GM18526 (cell line): Measurements from ENCODE around the gene PIK3R1.

Experiments
- POLR2A ChIP-seq: IDR thresholded peaks from 3 replicates; pipeline ENCODE4 v1.6.1; 2011; ENCODE audit not compliant: insufficient read length; ENCODE audit errors: extremely low read depth

Gene PIK3R1

DNA sequence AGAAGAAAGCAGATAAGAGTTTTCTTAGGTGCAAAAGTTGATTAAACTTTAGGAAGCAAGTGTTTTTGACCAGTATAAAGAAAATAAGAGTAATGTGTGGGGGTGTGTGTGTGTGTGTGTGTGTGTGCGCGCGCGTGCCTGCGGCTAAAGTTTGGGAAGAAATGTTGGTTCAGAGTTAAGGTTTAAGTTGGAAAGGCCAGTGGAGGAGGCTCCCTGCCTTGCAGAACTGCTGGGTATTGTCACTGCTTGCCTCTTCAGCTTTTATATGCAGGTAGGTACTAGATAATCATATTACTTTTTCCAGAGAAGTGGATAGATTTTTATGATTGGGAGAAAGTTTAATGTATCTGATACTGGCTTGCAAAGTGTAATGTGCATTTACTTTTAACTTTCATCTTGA, 2.0 kb downstream of the PIK3R1 start:
- no peak for TF ChIP-seq POLR2A

DNA sequence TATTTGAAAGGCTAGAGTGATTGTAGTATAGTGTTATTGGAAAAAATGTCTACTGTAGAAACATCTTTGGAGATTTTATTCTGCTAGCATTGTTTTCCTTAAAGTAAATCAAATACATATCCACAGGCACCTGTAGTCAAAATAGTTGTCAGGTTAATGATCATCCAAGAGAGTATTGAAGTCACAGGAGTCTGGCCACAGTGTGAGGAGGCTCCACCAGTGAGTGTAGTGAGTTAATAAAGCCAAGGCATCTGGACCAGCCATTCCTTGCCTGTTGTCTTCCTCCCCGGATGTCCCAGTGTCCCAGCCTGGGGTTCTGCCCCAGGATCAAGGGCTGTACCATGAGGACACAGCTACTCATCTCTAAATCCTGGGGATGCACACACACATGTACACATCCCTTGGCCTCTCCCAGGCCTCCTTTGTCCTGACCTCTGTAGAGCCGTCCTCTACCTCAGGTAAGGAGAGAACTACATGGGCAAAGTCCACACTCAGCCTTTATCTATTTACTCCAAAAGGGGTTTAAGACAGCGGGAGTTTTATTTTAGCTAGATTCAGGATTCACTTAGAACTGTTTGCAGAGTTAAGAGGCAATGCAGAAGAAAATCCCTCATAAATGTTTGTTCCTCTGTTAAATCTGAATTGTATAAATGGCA, 3.7 kb downstream of the PIK3R1 start:
- no peak for TF ChIP-seq POLR2A

DNA sequence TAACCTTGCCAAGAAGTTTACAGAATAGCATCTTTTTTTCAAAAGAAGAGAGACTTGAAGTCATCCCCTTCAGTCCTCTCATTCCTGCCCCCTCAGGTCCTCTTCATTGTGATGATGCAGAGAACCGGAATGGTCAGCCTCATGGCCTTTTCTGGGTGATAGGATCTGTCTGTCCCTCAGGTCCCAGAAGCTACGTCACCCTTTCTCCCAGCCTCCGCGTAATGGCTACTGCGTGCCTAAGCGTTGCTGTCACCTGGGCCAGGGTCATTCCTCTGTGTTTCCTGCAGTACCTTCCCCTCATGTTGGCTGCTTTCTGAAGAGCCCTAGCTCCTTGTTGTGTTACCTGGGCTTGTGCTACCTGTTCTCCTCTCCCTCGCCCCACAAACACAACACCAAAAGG, 4.7 kb downstream of the PIK3R1 start:
- no peak for TF ChIP-seq POLR2A

DNA sequence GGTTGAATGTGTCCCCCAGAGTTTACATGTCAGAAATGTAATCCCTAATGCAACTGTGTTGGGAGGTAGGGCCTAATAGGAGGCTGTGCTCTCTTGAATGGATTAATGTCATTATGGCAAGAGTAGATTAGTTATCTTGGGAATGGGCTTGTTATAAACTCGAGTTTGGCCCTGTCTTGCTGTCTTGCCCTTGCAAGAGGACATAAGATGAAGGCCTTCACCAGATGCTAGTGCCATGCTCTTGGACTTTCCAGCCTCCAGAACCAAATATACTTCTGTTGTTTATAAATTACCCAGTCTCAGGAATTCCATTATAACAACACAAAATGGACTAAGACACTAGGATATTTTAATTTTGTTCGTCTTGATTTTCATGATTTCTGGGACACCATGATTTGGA, 5.4 kb downstream of the PIK3R1 start:
- no peak for TF ChIP-seq POLR2A

DNA sequence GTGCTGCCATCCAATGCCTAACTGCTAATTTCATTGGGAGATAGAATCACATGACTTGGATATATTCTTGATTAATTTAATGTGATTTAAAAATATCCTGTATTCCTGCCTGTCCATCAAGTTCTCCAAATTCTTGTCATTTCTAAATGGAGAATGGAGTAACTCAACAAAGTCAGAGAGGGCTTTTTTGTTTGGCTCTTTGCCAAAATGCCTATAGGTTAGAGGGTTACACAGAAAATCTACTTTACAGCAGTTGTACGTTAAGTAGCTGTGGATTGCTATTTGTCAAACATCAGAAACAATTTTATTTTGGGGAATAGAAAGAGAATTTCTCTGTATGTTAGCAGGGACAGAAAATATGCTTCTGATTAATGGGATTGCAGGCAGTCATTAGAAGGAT, 5.9 kb downstream of the PIK3R1 start:
- TF ChIP-seq POLR2A, result no peak

DNA sequence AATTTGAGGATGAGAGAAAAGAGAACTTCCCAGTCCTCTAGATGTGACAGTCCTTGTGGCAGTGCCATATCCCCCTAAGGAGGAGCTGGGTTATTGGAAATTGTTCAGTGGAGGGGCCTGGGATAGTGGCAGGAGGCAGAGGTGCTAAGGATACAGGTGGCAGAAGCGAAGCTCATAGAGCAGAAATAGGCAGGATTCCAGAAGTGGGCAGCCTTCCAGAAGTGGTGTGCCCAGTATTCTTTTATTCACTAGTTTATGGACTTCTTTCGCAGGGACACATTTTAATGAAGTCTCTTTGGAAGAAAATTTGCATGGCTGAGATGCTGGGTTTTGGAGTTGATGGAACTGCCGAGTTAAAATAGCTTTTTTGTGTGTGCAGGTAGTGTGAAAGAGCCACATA, 6.8 kb downstream of the PIK3R1 start:
- no peak for TF ChIP-seq POLR2A

DNA sequence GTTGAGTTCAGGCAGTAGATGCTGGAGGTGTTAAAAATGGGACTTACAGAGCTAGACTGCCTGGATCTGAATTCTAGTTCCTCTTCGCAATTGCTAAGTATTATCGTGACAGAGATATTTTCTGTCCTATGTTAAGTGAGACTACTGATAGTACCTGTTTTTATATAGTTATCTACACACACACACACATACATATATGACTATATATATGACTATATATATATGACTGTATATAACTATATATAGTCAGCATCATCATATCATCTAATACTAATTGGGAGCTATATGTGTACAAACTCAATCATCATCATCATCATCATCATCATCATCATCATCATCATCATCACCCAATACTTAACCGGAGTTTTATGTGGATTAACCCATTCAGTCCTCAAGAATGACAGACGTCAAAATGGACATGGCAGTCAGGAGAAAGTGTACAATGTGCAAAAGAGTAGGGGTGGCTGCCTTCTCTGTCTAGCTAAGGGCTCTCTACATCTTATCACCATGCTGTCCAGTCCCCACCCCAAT, 7.3 kb downstream of the PIK3R1 start:
- TF ChIP-seq POLR2A, result no peak

DNA sequence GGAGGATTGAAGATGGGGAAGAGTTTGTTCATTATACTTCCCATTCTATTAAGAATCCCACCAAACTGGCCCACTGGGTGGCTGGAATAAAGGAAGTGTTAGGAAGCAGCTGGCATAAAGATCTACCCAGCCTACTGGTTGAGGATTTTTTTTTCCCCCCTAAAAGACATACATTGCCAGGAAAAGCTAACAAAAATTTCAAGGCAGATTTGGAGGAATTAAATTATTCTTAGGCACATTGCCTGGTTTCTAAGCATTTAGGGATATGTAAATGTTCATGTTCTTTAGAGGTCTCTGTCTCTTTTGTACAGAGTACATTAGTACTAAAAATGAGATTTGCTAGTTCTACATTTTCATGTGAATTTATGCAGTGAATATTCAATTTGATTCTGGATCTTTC, 8.3 kb downstream of the PIK3R1 start:
- no peak for TF ChIP-seq POLR2A

DNA sequence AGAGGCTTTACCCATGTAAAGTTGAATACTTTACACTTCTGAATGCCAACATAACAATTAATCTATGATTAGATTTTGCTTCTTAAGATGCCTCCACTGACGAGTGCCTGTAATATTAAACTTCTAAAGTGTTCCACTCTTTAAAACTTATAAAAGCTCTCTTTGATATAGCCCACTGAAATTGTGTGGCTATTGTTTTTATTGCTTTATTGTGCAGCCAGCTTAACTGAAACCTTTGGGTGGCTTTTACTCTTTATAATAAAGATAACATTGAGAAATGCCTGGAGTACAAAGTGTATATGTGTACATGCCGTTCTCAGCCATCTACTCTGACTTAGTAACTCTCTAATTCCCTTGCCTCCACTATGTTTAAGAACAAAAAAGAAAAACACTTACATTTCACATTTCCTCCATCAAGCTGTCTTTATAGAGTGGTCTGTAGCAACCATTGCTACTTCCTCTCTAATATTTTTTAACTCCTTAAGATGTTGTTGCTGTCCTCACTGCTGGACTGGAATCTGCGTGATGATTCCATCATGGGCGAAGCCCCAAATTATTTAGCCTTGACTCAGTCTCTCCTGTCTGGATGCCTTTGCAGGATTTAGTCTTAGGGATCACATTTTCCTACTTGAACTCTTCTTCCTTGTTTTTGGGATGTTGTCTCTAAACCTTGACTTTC, 9.1 kb downstream of the PIK3R1 start:
- no peak for TF ChIP-seq POLR2A

DNA sequence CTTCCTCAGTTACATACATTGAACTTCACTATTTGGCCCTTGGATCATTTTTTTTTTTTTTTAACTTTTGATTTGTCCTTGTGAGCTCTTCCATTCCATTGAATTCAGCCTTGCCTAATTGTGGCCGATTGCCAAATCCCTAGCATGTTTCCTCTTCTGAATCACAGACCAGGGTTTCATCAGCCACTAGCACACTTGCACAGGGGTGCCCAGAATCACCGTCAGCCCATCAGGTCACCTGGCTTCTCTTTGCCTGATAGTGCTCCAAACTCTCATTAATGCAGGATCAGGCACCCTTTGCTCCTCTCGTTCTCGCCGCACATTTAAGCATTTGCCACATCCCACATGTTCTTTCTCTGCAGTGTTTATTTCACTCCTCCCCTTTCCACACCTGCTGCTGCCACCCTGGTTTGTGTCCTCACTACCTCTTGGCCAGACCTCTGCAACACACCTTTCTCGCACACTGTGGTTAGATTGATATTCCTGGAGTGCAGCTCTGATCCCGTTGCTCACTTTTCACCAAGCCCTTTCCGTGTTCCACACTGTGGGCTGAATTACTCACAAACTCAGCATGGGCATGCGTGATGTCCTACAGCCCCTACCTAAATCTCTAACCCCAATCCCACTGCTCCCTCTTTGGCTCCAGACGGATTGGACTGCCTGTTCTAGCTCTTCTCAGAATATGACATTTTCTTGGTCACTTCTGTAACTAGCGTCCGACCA, 9.8 kb downstream of the PIK3R1 start:
- TF ChIP-seq POLR2A, result no peak

DNA sequence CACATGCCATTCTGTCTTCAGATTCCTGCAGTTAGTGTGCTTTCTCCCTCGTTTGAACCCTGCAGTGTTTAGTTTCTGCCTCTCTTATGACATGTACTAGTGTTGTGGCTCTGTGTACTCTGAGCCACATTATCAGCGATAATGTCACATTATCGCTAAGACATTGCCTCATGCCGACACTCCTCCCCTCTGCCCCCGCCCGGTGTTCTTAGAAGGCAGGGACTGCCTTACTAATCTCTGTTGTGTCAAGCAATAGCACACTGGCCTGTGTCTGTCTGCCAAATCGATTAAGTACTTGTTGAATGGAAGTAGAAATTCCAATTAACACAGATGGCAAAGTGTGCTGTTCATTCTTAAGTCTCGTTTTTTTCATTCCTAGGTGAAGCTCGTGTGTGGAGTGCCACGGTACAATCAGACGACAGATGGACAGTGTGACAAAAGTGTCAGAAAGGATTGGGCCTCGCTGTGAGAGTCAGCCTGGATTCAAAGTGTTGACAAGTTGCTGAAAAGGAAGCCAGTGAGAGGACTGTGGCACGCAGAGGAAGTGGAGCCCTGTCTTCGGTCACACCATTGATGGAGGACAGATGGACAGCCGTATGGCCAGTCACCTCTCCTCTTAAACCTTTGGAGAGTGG, 10.5 kb downstream of the PIK3R1 start:
- TF ChIP-seq POLR2A, result no peak

DNA sequence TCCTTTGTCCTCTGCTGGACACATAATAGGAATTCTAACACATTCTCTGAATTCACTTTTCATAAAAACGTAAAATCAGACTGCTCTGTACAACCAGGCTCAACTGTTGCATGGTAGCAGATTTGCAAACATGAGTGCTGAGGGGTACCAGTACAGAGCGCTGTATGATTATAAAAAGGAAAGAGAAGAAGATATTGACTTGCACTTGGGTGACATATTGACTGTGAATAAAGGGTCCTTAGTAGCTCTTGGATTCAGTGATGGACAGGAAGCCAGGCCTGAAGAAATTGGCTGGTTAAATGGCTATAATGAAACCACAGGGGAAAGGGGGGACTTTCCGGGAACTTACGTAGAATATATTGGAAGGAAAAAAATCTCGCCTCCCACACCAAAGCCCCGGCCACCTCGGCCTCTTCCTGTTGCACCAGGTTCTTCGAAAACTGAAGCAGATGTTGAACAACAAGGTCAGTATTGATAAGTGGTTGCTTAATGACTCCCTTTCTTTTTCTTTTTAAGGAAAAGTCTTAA, 11.1 kb downstream of the PIK3R1 start:
- TF ChIP-seq POLR2A, result no peak

DNA sequence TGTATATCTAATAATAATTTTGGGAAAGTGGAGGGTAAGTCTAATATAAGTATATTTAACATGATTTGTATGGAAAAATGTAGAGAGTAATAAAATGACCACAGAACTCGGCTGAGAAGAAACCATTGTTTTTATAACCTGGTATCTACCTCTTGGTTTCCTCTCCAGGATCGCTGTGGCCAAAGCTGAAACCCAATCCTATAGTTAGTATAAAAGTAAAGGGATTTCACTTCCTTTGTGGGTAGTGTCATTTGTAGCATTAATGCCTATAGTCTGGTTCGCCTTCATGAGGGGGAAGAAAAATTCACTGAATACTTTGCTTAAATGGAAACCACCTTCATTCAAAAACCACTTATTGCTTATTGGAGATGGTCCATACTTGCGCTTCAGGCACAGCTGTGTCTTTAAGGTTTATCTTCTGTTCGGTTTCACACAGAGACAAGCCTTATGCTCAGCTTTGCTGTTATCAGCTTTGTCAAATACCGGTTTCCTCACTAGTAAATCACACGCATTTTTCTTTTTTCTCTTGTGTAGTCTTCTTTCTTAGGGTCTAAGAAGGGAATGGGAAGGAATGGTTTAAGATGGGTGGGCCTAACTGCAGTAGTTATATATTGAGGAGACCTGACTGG, 12.1 kb downstream of the PIK3R1 start:
- no peak for TF ChIP-seq POLR2A

DNA sequence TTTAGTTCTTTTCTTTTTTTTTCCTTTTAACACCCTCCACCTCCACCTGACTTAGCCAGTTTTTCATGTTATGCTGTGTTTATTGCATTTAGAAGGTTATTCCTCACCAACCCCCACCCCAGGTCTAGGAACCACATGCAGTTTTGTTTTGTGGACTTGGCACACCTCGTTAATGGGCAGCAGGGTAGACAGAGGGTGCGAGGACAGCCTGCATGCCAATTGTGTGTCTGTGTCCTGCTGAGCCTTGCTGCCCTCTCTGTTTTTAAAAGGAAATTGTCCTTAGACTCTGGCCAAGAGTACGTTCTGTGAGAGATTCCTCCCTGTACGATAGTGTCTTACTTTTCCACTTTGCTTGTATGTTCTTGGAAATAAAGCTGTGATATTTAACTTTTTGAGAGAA, 13.9 kb downstream of the PIK3R1 start:
- no peak for TF ChIP-seq POLR2A

DNA sequence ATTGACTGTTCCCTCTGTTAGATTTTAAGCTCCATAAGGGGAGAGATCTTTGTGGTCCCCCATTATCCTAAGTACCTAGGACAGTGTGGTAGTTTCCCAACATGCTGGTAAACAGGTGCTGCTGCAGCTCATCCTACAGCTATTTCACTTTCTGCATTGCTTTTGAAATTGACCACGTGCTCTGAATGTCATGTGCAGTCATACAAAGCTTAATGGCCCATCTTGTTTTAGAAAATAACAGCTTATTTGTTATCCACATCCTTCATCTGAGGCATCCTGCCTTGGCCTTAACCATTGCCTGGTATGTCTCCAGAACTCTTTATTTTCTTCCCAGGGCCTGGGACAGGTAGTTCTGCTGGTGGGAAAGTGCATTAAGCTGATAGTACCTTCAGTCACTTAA, 14.7 kb downstream of the PIK3R1 start:
- no peak for TF ChIP-seq POLR2A
